ENCODE data around the gene OSTC.
A peak's percentile ranks its signal among the peaks of the same experiment; 100 is the strongest.

The OSTC gene

DNA sequence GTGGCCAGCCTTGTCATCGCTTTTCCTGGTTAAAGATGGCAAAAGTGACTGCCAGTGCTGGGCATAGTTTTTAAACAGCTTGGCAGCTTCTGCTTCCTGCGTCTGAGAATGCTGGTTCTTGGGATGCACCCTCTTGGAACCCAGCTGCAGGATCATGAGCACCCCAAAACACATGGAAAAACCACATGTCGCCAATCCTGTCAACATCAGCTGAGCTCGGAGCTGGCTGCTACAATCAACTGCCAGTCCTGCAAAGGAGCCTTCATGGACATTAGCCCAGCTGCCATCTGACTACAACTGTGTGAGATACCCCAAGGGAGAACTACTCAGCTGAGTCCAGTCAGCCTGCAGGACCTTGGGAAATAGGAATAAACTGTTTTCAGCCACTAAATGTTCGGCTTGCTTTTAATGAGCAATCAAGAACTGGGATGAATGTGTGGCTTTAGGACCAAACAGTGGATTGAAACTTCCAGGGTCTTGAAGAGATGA is 31.0 kb downstream of the OSTC start:
- H3K27ac ChIP-seq = no peak overlapping the region
- DNase-seq (ENCODE audit: low spot score) = no peak
- TF ChIP-seq, protein P1, sequence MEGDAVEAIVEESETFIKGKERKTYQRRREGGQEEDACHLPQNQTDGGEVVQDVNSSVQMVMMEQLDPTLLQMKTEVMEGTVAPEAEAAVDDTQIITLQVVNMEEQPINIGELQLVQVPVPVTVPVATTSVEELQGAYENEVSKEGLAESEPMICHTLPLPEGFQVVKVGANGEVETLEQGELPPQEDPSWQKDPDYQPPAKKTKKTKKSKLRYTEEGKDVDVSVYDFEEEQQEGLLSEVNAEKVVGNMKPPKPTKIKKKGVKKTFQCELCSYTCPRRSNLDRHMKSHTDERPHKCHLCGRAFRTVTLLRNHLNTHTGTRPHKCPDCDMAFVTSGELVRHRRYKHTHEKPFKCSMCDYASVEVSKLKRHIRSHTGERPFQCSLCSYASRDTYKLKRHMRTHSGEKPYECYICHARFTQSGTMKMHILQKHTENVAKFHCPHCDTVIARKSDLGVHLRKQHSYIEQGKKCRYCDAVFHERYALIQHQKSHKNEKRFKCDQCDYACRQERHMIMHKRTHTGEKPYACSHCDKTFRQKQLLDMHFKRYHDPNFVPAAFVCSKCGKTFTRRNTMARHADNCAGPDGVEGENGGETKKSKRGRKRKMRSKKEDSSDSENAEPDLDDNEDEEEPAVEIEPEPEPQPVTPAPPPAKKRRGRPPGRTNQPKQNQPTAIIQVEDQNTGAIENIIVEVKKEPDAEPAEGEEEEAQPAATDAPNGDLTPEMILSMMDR (conservative IDR thresholded peaks at IDR 0.05; ENCODE audit: low read depth) = no peak
- ChIA-PET POLR2A (ENCODE audit: low non-redundant PET) (no interaction called here), CTCF (interaction anchor here (0.8 kb wide), 1 partner anchor 722 kb away, joined by 3 read pairs; no protein-coding TSS in a partner anchor)

- no peak overlapping the region for H3K27ac ChIP-seq
- ChIA-PET POLR2A (ENCODE audit: low non-redundant PET) (no interaction called here), CTCF (interaction anchor here (0.7 kb wide), 1 partner anchor 78 kb away, joined by 3 read pairs; no protein-coding TSS in a partner anchor)
- TF ChIP-seq, protein P1 (conservative IDR thresholded peaks at IDR 0.05; ENCODE audit: low read depth) = peak; percentile 20; the same call in 1 of the 2 replicates
- DNase-seq (ENCODE audit: low spot score) = peak; percentile 16
Observed at GRCh38 chr4:108683479-108683878, 33.1 kb downstream of the OSTC start.

DNA sequence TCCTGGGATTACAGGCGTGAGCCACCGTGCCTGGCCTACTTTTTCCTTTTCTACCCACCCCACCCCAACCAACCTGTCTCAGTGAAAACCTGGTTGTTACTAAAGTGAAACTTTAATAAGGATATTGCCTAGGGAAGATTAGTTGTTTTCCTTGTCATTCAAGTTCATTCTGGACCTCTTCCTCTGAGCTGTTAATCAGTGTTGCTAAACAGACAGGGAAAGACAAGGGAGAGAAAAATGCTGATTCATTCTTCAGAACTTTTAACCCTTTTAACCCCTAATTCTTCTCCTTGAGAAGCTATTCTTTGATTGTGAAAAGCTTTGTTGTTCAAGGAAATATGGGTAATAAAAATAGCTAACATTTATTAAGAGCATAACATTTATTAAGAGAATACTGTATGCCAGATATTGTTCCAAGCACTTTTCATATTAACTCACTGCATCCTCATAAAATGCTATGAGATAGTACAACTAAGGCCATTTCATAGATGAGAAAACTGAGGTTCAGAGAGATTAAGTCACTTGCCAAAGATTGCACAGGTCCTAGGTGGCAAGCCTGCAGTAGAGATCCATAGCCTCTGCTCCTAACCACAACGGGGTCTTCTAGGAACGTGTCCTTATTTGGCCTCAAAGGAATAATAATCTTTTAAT is 34.8 kb downstream of the OSTC start:
- CTCF ChIA-PET = interaction anchor here (0.6 kb wide), 1 partner anchor 1297 kb away, joined by 3 read pairs; no protein-coding TSS in a partner anchor
- DNase-seq (ENCODE audit: low spot score) = no peak
- TF ChIP-seq, protein P1 (conservative IDR thresholded peaks at IDR 0.05; ENCODE audit: low read depth) = no peak
- no peak overlapping the region for H3K27ac ChIP-seq
- POLR2A ChIA-PET (ENCODE audit: low non-redundant PET) = no interaction called here

DNA sequence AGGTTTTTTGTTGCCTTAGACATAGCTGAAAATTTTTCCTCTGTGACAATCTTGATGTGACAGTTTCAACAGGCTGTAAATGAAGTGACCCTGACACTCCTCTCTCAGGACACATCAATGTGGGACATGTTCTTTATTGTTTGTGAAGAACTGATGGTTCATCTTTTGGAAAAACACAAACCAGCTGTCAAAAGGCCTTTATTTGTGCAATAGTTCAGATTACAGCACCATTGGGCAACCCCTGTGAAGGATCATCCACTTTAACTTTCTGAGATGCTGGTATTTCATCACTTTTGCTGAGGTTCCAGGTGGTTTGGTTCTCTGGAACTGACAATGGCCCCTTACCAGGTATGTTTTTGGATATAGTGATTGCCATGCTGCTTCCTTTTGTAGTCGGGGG is 40.3 kb downstream of the OSTC start:
- no peak overlapping the region for H3K27ac ChIP-seq
- CTCF ChIA-PET = no interaction called here
- DNase-seq (ENCODE audit: low spot score) = no peak
- POLR2A ChIA-PET (ENCODE audit: low non-redundant PET) = no interaction called here
- TF ChIP-seq, protein P1 (conservative IDR thresholded peaks at IDR 0.05; ENCODE audit: low read depth) = no peak

DNA sequence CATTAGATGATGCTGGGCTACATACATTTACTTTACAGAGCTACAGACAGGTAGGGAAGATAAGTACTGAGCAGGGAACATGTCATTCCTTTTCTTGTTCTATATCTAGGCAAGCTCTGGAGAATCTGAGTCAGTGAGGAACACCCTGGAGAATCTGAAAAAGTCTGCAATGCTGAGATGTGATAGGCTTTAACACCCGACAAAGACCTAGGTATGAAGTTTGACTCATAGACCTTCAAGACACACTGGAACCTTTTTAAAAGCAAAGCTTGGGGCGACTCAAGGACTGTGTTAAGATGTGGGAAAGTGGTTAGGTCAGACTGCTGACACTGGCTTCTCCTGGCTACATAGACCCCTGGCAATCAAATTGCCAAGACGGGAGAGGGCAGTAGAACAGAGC is 42.8 kb downstream of the OSTC start:
- ChIA-PET CTCF (no interaction called here), POLR2A (ENCODE audit: low non-redundant PET) (interaction anchor here (0.5 kb wide), 1 partner anchor 50 kb away, joined by 5 read pairs; no protein-coding TSS in a partner anchor)

GRCh38 chr4:108693819-108694218 is 43.4 kb downstream of the OSTC start:
- POLR2A ChIA-PET (ENCODE audit: low non-redundant PET) = interaction anchor here (0.5 kb wide), 1 partner anchor 50 kb away, joined by 5 read pairs; no protein-coding TSS in a partner anchor
- H3K27ac ChIP-seq = no peak overlapping the region
- CTCF ChIA-PET = no interaction called here
- TF ChIP-seq, protein P1 (conservative IDR thresholded peaks at IDR 0.05; ENCODE audit: low read depth) = no peak
- DNase-seq (ENCODE audit: low spot score) = no peak

More for the DNA sequence above, 42.8 kb downstream of the OSTC start:
- TF ChIP-seq, protein P1 (conservative IDR thresholded peaks at IDR 0.05; ENCODE audit: low read depth) = no peak
- no peak for DNase-seq (ENCODE audit: low spot score)
- H3K27ac ChIP-seq = no peak overlapping the region

Measured in RWPE1 (cell line).